Mammary epithelial cell (primary cell): ENCODE data around the gene TRPC3.

Source experiments
- EZH2 ChIP-seq: IDR thresholded peaks from 2 replicates; pipeline ENCODE4 v1.6.1; 2012; ENCODE audit warnings: low read length, inconsistent platforms, borderline replicate concordance
- TF ChIP-seq, protein P1 (sequence below), 2 donors: IDR thresholded peaks in 1 of 2; conservative IDR thresholded peaks in 1 of 2; 2 replicates each; pipeline ENCODE4 v1.5.1; 2011 to 2012; ENCODE audit warnings: inconsistent platforms in 2 of 2, low read length in 2 of 2, mild to moderate bottlenecking in 2 of 2, control low read depth in 1 of 2, low read depth in 1 of 2; ENCODE audit not compliant: insufficient read depth in 1 of 2; ENCODE audit errors: extremely low read depth in 1 of 2

DNA sequence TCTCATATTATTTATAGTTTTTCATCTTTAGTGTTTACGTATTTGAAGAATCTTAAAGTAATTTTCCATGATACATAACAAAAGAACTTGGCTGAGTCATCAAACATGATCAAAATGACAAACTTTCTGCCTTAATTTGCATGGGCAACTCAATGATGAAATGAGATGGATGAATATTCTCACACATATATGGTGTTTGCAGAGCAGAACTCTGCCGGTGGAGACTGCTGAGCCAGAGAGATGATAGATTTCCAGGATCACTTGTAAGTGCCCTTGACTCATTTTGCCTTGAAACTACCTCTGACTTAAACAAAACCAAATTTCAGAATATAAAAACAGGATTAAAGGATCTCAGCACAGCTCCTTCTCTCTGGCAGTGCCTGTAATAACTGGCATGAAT is 38.2 kb downstream of the TRPC3 start:
- TF ChIP-seq, protein P1, sequence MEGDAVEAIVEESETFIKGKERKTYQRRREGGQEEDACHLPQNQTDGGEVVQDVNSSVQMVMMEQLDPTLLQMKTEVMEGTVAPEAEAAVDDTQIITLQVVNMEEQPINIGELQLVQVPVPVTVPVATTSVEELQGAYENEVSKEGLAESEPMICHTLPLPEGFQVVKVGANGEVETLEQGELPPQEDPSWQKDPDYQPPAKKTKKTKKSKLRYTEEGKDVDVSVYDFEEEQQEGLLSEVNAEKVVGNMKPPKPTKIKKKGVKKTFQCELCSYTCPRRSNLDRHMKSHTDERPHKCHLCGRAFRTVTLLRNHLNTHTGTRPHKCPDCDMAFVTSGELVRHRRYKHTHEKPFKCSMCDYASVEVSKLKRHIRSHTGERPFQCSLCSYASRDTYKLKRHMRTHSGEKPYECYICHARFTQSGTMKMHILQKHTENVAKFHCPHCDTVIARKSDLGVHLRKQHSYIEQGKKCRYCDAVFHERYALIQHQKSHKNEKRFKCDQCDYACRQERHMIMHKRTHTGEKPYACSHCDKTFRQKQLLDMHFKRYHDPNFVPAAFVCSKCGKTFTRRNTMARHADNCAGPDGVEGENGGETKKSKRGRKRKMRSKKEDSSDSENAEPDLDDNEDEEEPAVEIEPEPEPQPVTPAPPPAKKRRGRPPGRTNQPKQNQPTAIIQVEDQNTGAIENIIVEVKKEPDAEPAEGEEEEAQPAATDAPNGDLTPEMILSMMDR (conservative IDR thresholded peaks at IDR 0.05 in 1 of 2, IDR thresholded peaks at IDR 0.05 in 1 of 2; ENCODE audit: extremely low read depth in 1 of 2, insufficient read depth in 1 of 2, low read depth in 1 of 2, low read length in 2 of 2), result no peak
- TF ChIP-seq EZH2, result no peak
